HG03139 (cell line): ENCODE results near the gene PGLYRP4.

Experiments
- ATAC-seq: cut with Tn5 transposase; IDR thresholded peaks from one replicate; pipeline ENCODE4 v1.9.1; 2021; ENCODE audit not compliant: unreplicated experiment

PGLYRP4 gene

GRCh38 chr1:153348511-153349362, at the start of gene PGLYRP4:
PGLYRP4 (minus strand) TSS chr1:153348841; CDS start chr1:153347932, 909 bp downstream.
- no peak for ATAC-seq

- no peak for ATAC-seq
Observed at GRCh38 chr1:153397924-153398651, 49.4 kb upstream of the PGLYRP4 start.

- ATAC-seq = no peak
Observed at GRCh38 chr1:153397051-153397923, 48.6 kb upstream of the PGLYRP4 start.

- ATAC-seq = no peak
Observed at GRCh38 chr1:153396461-153396860, 47.8 kb upstream of the PGLYRP4 start.

GRCh38 chr1:153395776-153396175, 47.1 kb upstream of the PGLYRP4 start:
- ATAC-seq = no peak

- ATAC-seq = no peak
Observed at GRCh38 chr1:153395136-153395685, 46.6 kb upstream of the PGLYRP4 start.

GRCh38 chr1:153394391-153394790, 45.8 kb upstream of the PGLYRP4 start:
- no peak for ATAC-seq

GRCh38 chr1:153393926-153394325, 45.3 kb upstream of the PGLYRP4 start:
- ATAC-seq = no peak

GRCh38 chr1:153392822-153393221, 44.2 kb upstream of the PGLYRP4 start:
- ATAC-seq = no peak

GRCh38 chr1:153392258-153392657, 43.6 kb upstream of the PGLYRP4 start:
- no peak for ATAC-seq

GRCh38 chr1:153390938-153391710, 42.5 kb upstream of the PGLYRP4 start, which contains the start of gene S100A8:
S100A8 (minus strand) TSS chr1:153391073; CDS start chr1:153390535, 538 bp downstream.
- ATAC-seq = no peak

- ATAC-seq = no peak
Observed at GRCh38 chr1:153389973-153390879, 41.6 kb upstream of the PGLYRP4 start.

GRCh38 chr1:153389401-153389800, 40.8 kb upstream of the PGLYRP4 start:
- no peak for ATAC-seq

- no peak for ATAC-seq
Observed at GRCh38 chr1:153387785-153388184, 39.1 kb upstream of the PGLYRP4 start.

GRCh38 chr1:153387001-153387400, 38.4 kb upstream of the PGLYRP4 start:
- ATAC-seq = no peak

- no peak for ATAC-seq
Observed at GRCh38 chr1:153386500-153386901, 37.9 kb upstream of the PGLYRP4 start.

- no peak for ATAC-seq
Observed at GRCh38 chr1:153384958-153385580, 36.4 kb upstream of the PGLYRP4 start.

GRCh38 chr1:153380711-153381110, 32.1 kb upstream of the PGLYRP4 start:
- no peak for ATAC-seq

- no peak for ATAC-seq
Observed at GRCh38 chr1:153379591-153379990, 30.9 kb upstream of the PGLYRP4 start.
